Astrocyte (in vitro differentiated cells and primary cell): ENCODE data around the gene POLD2.

Source experiments
- CTCF ChIP-seq: IDR thresholded peaks from 2 replicates; pipeline ENCODE4 v1.5.1; 2011; ENCODE audit warnings: low read depth, mild to moderate bottlenecking, inconsistent platforms, low read length, moderate library complexity; ENCODE audit not compliant: insufficient read depth
- EZH2 ChIP-seq: IDR thresholded peaks from 2 replicates; pipeline ENCODE4 v1.6.1; 2012; ENCODE audit warnings: mild to moderate bottlenecking, low read length, inconsistent platforms; ENCODE audit not compliant: insufficient read depth

- no peak for TF ChIP-seq CTCF
- no peak for TF ChIP-seq EZH2
Observed at GRCh38 chr7:44145479-44145968, 22.2 kb upstream of the POLD2 start.
